ENCODE measurements around the gene CCBE1. TPM values are rescaled to one million over a fixed set of nuclear protein-coding genes. Genes with fewer than 3 reads are reported as not detected.

Gene CCBE1
- total and polyA plus RNA-seq, 9 of the 15 experiments (the other 6 are each of a cell fraction or from before 2014, with no cell fraction given): 0.20 TPM; not detected in 8

- CTCF ChIA-PET (ENCODE audit: low intra/inter-chr PET ratio): no interaction called here
- WGBS (ENCODE audit: insufficient coverage, low coverage, missing lambda C conversion rate): 14% methylated on average over 4 of the region's 4 CpGs
- Histone ChIP-seq H3K4me1 (replicated peaks in 1 of 2; ENCODE audit: control insufficient read depth in 2 of 2, insufficient read depth in 2 of 2, low read length in 2 of 2) (no peaks in the 10 kb centered on the region), H3K27ac (ENCODE audit: extremely low read depth, low read depth, low read length) (no peak overlapping the region), H3K9me3 (replicated peaks; ENCODE audit: control insufficient read depth, insufficient read depth, low read depth, low read length) (no peaks in the 10 kb centered on the region), H3K9me1 (ENCODE audit: control insufficient read depth, insufficient read depth, low read length) (no peaks in the 10 kb centered on the region), H2AFZ (ENCODE audit: low read depth, low read length) (no peak overlapping the region), H4K20me1 (replicated peaks; ENCODE audit: control insufficient read depth, insufficient read depth, low read length) (no peaks in the 10 kb centered on the region), H3K27me3 (ENCODE audit: control insufficient read depth in 2 of 2, insufficient read depth in 2 of 2, low read length in 2 of 2) (no peaks in the 10 kb centered on the region), H3K9ac (ENCODE audit: insufficient read depth in 1 of 2, low read depth in 2 of 2, low read length in 2 of 2) (no peak overlapping the region), H3K79me2 (ENCODE audit: control insufficient read depth, insufficient read depth, low read length) (no peaks in the 10 kb centered on the region), H3K4me3 (no peak overlapping the region), H3K36me3 (ENCODE audit: control insufficient read depth, insufficient read depth, low read length) (no peaks in the 10 kb centered on the region), H3K4me2 (ENCODE audit: insufficient read depth, low read length) (no peak overlapping the region)
- DNase-seq (ENCODE audit: extremely low read depth in 1 of 4, low spot score in 3 of 4) (no peak), FAIRE-seq (no peak), ATAC-seq (no peak)
- BruUV-seq (replicated peaks): no TSS peak
- POLR2A ChIA-PET: no interaction called here
- TF ChIP-seq BCOR (IDR thresholded peaks at IDR 0.05): no peak
- TF ChIP-seq WHSC1 (IDR thresholded peaks at IDR 0.05; ENCODE audit: low read length): no peak
- no peak for TF ChIP-seq TARDBP (IDR thresholded peaks at IDR 0.05)
- no peak for TF ChIP-seq GATAD2B (IDR thresholded peaks at IDR 0.05; ENCODE audit: borderline replicate concordance)
- no peak for TF ChIP-seq KDM2B (CRISPR knock-in tag; IDR thresholded peaks at IDR 0.05)
- no peak for TF ChIP-seq SMAD3 (CRISPR knock-in tag; conservative IDR thresholded peaks at IDR 0.05)
- no peak for TF ChIP-seq DIDO1 (tag; IDR thresholded peaks at IDR 0.05; ENCODE audit: low read depth)
- TF ChIP-seq MYC (IDR thresholded peaks at IDR 0.05; ENCODE audit: low read depth, low read length): no peak
- TF ChIP-seq MYC (CRISPR knock-in tag; IDR thresholded peaks at IDR 0.05; ENCODE audit: borderline replicate concordance, low read depth): no peak
- intact Hi-C loops (cut with micrococcal nuclease): no loop called here
- in situ Hi-C loops (cut with MboI): loop anchor here (10.0 kb wide), 1 partner anchor 181 kb away; no protein-coding TSS in a partner anchor
Observed at GRCh38 chr18:59633961-59634485, 63.2 kb downstream of the CCBE1 start.
